ENCODE data around the gene PPP3CB.

PPP3CB gene

DNA sequence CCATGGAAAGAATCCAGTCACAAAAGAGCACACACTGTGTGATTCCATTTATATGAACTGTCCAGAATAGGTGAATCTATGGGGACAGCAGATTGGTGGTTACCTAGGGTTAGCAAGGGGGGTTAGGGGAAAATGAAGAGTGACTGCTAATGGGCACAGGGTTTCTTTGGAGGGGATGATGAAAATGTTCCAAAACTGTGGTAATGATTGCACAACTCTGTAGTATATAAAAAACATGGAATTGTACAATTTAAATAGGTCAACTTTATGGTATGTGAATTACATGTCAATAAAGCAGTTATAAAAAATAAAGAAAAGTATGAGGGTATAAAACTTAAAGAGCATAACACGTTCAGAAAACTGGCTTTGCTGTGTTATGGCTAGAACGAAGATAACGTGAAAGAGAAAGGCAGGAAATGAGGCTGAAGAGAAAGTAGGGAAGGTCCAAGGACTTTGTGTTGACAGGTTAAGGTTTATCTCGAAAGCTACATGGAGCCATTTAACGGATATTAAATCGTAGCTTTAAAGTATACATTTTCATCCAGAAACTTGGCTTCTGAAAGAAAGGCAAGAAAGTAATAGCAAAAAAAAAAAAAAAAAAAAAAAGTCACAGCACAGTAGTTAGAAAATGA lies 36.0 kb downstream of the PPP3CB start:
- Histone ChIP-seq H3K27ac (ENCODE audit: extremely low read depth, low read depth, low read length) (no peak overlapping the region), H3K36me3 (ENCODE audit: control insufficient read depth in 2 of 2, insufficient read depth in 1 of 2, low read length in 2 of 2) (peaks cover 4 to 5% of the 10 kb centered on the region in 2 experiments; a peak in 2 of 3 replicates), H3K9me3 (ENCODE audit: control insufficient read depth, insufficient read depth, low read depth, low read length) (no peaks in the 10 kb centered on the region), H3K4me3 (ENCODE audit: low read depth, low read length) (no peak overlapping the region), H3K4me1 (ENCODE audit: control insufficient read depth, insufficient read depth, low read length) (no peaks in the 10 kb centered on the region)
- no peak for TF ChIP-seq ZNF184 (tag by site-specific recombination; IDR thresholded peaks at IDR 0.05)
- TF ChIP-seq ZNF600 (tag by site-specific recombination; IDR thresholded peaks at IDR 0.05) = no peak
- peak; percentile 33; the same call in 1 of the 2 replicates for TF ChIP-seq PRDM1 (tag by site-specific recombination; IDR thresholded peaks at IDR 0.05)
- CTCF ChIA-PET = no interaction called here
- POLR2A ChIA-PET = no interaction called here

DNA sequence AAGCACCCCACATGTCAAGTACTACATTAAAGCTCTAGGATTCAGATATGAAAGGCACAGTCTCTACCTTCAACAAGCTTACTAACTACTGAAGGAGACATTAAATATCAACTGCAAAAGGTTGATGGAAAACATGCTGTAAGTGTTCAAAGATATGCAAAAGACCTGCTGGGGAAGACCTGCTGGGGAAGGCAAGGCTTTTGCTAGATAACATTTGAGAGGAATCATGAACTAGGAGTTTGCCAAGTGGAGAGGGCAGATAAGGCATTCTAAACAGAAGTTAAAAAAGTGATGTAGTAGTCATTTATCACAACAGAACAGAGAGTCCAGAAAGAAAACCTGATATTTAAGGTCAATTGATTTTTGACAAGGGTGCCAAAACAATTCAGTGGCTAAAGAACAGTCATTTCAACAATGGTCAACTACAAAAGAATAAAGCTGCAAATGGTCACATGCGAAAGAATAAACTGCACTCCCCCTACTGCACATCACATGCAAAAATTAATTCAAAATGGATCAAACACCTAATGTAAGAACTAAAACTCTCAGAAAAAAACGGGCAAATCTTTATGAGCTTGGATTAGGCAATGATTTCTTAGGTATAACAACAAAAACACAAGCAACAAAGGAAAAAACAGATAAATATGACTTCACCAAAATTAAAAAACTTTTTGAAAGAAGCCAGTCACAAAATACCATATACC lies 39.5 kb downstream of the PPP3CB start:
- Histone ChIP-seq H3K36me3 (ENCODE audit: control insufficient read depth in 2 of 2, insufficient read depth in 1 of 2, low read length in 2 of 2) (peaks cover 6 to 14% of the 10 kb centered on the region in 2 experiments), H3K27ac (ENCODE audit: extremely low read depth, low read depth, low read length) (no peak overlapping the region), H3K4me1 (ENCODE audit: control insufficient read depth, insufficient read depth, low read length) (no peaks in the 10 kb centered on the region), H3K4me3 (ENCODE audit: low read depth, low read length) (no peak overlapping the region), H3K9me3 (ENCODE audit: control insufficient read depth, insufficient read depth, low read depth, low read length) (no peaks in the 10 kb centered on the region)
- POLR2A ChIA-PET = no interaction called here
- TF ChIP-seq ZNF48 (tag by site-specific recombination; IDR thresholded peaks at IDR 0.05) (no peak), GLI4 (tag by site-specific recombination; IDR thresholded peaks at IDR 0.05) (no peak), ZNF239 (tag by site-specific recombination; IDR thresholded peaks at IDR 0.05) (no peak), ZNF175 (tag by site-specific recombination; IDR thresholded peaks at IDR 0.05) (no peak), ZNF138 (tag by site-specific recombination; IDR thresholded peaks at IDR 0.05; ENCODE audit: borderline replicate concordance) (no peak), ZNF311 (tag by site-specific recombination; IDR thresholded peaks at IDR 0.05; ENCODE audit: borderline replicate concordance) (no peak), ZNF16 (tag by site-specific recombination; IDR thresholded peaks at IDR 0.05; ENCODE audit: low read depth) (no peak), ZXDB (tag by site-specific recombination; IDR thresholded peaks at IDR 0.05) (no peak), ZNF37A (tag by site-specific recombination; IDR thresholded peaks at IDR 0.05) (no peak), SETDB1 (IDR thresholded peaks at IDR 0.05; ENCODE audit: insufficient read length, low read length) (no peak), ZNF571 (tag by site-specific recombination; IDR thresholded peaks at IDR 0.05) (no peak), ZNF266 (tag by site-specific recombination; IDR thresholded peaks at IDR 0.05; ENCODE audit: low read depth) (no peak), ZNF132 (tag by site-specific recombination; IDR thresholded peaks at IDR 0.05; ENCODE audit: borderline replicate concordance) (no peak), ZNF549 (tag by site-specific recombination; IDR thresholded peaks at IDR 0.05) (no peak), ZNF157 (tag by site-specific recombination; IDR thresholded peaks at IDR 0.05) (no peak), OSR2 (tag by site-specific recombination; IDR thresholded peaks at IDR 0.05) (no peak)
- TF ChIP-seq, protein P1, sequence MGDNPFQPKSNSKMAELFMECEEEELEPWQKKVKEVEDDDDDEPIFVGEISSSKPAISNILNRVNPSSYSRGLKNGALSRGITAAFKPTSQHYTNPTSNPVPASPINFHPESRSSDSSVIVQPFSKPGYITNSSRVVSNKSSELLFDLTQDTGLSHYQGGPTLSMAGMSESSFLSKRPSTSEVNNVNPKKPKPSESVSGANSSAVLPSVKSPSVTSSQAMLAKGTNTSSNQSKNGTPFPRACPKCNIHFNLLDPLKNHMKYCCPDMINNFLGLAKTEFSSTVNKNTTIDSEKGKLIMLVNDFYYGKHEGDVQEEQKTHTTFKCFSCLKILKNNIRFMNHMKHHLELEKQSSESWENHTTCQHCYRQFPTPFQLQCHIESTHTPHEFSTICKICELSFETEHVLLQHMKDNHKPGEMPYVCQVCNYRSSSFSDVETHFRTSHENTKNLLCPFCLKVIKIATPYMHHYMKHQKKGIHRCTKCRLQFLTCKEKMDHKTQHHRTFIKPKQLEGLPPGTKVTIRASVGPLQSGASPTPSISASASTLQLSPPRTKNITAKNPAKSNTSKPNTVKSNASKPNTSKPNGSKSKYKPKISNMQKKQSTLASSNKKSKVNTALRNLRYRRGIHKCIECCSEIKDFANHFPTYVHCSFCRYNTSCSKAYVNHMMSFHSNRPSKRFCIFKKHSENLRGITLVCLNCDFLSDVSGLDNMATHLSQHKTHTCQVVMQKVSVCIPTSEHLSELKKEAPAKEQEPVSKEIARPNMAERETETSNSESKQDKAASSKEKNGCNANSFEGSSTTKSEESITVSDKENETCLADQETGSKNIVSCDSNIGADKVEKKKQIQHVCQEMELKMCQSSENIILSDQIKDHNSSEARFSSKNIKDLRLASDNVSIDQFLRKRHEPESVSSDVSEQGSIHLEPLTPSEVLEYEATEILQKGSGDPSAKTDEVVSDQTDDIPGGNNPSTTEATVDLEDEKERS (tag by site-specific recombination; IDR thresholded peaks at IDR 0.05) = no peak
- TF ChIP-seq, protein P2, sequence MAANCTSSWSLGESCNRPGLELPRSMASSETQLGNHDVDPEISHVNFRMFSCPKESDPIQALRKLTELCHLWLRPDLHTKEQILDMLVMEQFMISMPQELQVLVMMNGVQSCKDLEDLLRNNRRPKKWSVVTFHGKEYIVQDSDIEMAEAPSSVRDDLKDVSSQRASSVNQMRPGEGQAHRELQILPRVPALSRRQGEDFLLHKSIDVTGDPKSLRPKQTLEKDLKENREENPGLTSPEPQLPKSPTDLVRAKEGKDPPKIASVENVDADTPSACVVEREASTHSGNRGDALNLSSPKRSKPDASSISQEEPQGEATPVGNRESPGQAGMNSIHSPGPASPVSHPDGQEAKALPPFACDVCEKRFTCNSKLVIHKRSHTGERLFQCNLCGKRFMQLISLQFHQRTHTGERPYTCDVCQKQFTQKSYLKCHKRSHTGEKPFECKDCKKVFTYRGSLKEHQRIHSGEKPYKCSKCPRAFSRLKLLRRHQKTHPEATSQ (tag by site-specific recombination; IDR thresholded peaks at IDR 0.05) = no peak
- TF ChIP-seq, protein P3, sequence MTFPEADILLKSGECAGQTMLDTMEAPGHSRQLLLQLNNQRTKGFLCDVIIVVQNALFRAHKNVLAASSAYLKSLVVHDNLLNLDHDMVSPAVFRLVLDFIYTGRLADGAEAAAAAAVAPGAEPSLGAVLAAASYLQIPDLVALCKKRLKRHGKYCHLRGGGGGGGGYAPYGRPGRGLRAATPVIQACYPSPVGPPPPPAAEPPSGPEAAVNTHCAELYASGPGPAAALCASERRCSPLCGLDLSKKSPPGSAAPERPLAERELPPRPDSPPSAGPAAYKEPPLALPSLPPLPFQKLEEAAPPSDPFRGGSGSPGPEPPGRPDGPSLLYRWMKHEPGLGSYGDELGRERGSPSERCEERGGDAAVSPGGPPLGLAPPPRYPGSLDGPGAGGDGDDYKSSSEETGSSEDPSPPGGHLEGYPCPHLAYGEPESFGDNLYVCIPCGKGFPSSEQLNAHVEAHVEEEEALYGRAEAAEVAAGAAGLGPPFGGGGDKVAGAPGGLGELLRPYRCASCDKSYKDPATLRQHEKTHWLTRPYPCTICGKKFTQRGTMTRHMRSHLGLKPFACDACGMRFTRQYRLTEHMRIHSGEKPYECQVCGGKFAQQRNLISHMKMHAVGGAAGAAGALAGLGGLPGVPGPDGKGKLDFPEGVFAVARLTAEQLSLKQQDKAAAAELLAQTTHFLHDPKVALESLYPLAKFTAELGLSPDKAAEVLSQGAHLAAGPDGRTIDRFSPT (tag by site-specific recombination; IDR thresholded peaks at IDR 0.05) = no peak
- TF ChIP-seq, protein P4, sequence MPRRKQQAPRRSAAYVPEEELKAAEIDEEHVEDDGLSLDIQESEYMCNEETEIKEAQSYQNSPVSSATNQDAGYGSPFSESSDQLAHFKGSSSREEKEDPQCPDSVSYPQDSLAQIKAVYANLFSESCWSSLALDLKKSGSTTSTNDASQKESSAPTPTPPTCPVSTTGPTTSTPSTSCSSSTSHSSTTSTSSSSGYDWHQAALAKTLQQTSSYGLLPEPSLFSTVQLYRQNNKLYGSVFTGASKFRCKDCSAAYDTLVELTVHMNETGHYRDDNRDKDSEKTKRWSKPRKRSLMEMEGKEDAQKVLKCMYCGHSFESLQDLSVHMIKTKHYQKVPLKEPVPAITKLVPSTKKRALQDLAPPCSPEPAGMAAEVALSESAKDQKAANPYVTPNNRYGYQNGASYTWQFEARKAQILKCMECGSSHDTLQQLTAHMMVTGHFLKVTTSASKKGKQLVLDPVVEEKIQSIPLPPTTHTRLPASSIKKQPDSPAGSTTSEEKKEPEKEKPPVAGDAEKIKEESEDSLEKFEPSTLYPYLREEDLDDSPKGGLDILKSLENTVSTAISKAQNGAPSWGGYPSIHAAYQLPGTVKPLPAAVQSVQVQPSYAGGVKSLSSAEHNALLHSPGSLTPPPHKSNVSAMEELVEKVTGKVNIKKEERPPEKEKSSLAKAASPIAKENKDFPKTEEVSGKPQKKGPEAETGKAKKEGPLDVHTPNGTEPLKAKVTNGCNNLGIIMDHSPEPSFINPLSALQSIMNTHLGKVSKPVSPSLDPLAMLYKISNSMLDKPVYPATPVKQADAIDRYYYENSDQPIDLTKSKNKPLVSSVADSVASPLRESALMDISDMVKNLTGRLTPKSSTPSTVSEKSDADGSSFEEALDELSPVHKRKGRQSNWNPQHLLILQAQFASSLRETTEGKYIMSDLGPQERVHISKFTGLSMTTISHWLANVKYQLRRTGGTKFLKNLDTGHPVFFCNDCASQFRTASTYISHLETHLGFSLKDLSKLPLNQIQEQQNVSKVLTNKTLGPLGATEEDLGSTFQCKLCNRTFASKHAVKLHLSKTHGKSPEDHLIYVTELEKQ (tag by site-specific recombination; IDR thresholded peaks at IDR 0.05; ENCODE audit: borderline replicate concordance) = no peak
- CTCF ChIA-PET = interaction anchor here (0.8 kb wide), 1 partner anchor 28 kb away, joined by 4 read pairs; no protein-coding TSS in a partner anchor

Measured in HEK293 (cell line).